HEK293 (cell line): Measurements from ENCODE around the gene MIF.

Experiments
- CTCF ChIA-PET: fragments of 350-600 bp; formaldehyde crosslinking; extraction: SDS; loops from one replicate; lab custom pipeline; 2021; ENCODE audit warnings: antibody characterized with exemption; lab: Yijun Ruan, JAX
- POLR2A ChIA-PET: fragments of 300-600 bp; formaldehyde crosslinking; extraction: SDS; loops from one replicate; lab custom pipeline; 2020; ENCODE audit warnings: antibody characterized with exemption, inconsistent platforms; lab: Yijun Ruan, JAX
- H3K27ac ChIP-seq: fragments of 200-500 bp; sonication (Bioruptor generic); 2 replicates; pipeline ENCODE4 v1.5.1; 2014; ENCODE audit warnings: low read depth, low read length, control low read depth, inconsistent platforms; ENCODE audit errors: extremely low read depth
- H3K36me3 ChIP-seq, 2 experiments: fragments of 200-500 bp in 1 of 2; sonication (Bioruptor generic) in 1 of 2; 1 replicate in 1 of 2; 2 replicates in 1 of 2; pipeline ENCODE4 v1.5.1; 2014 to 2017; ENCODE audit warnings: inconsistent platforms in 2 of 2, low read length in 2 of 2; ENCODE audit not compliant: control insufficient read depth in 2 of 2, insufficient read depth in 1 of 2
- H3K4me1 ChIP-seq: fragments of 200-500 bp; sonication (Bioruptor generic); 2 replicates; pipeline ENCODE4 v1.5.1; 2014; ENCODE audit warnings: mild to moderate bottlenecking, low read length, inconsistent platforms; ENCODE audit not compliant: control insufficient read depth, insufficient read depth
- H3K4me3 ChIP-seq: 2 replicates; pipeline ENCODE4 v1.5.1; 2011; ENCODE audit warnings: low read depth, mild to moderate bottlenecking, control low read depth, low read length, moderate library complexity
- H3K9me3 ChIP-seq: fragments of 200-500 bp; sonication (Bioruptor generic); 2 replicates; pipeline ENCODE4 v1.5.1; 2014; ENCODE audit warnings: low read depth, low read length, inconsistent platforms; ENCODE audit not compliant: control insufficient read depth, insufficient read depth
- GLI4 ChIP-seq: fragments of 450-650 bp; formaldehyde crosslinking; IDR thresholded peaks from 2 replicates; pipeline ENCODE4 v1.5.1; 2016; ENCODE audit warnings: missing biosample characterization, missing genetic modification characterization
- HIC1 ChIP-seq: fragments of 450-650 bp; formaldehyde crosslinking; IDR thresholded peaks from 2 replicates; pipeline ENCODE4 v1.5.1; 2016; ENCODE audit warnings: missing biosample characterization, missing genetic modification characterization
- HOXD13 ChIP-seq: sonication (generic); formaldehyde crosslinking; IDR thresholded peaks from 2 replicates; pipeline ENCODE4 v1.8.0; 2022; ENCODE audit warnings: missing genetic modification reagents, borderline replicate concordance
- KLF16 ChIP-seq: fragments of 450-650 bp; formaldehyde crosslinking; IDR thresholded peaks from 2 replicates; pipeline ENCODE4 v1.5.1; 2017; ENCODE audit warnings: missing biosample characterization, missing genetic modification characterization
- KLF7 ChIP-seq: fragments of 450-650 bp; formaldehyde crosslinking; IDR thresholded peaks from 2 replicates; pipeline ENCODE4 v1.5.1; 2016; ENCODE audit warnings: missing biosample characterization, missing genetic modification characterization, borderline replicate concordance
- MYNN ChIP-seq: fragments of 450-650 bp; formaldehyde crosslinking; IDR thresholded peaks from 2 replicates; pipeline ENCODE4 v1.5.1; 2016; ENCODE audit warnings: missing biosample characterization, missing genetic modification characterization, borderline replicate concordance
- OSR2 ChIP-seq: fragments of 450-650 bp; formaldehyde crosslinking; IDR thresholded peaks from 2 replicates; pipeline ENCODE4 v1.5.1; 2016; ENCODE audit warnings: missing biosample characterization, missing genetic modification characterization
- PATZ1 ChIP-seq: fragments of 450-650 bp; formaldehyde crosslinking; IDR thresholded peaks from 2 replicates; pipeline ENCODE4 v1.5.1; 2016; ENCODE audit warnings: missing biosample characterization, missing genetic modification characterization
- ZBTB1 ChIP-seq: fragments of 450-650 bp; formaldehyde crosslinking; IDR thresholded peaks from 2 replicates; pipeline ENCODE4 v1.5.1; 2016; ENCODE audit warnings: missing biosample characterization, missing genetic modification characterization
- ZBTB44 ChIP-seq: fragments of 450-650 bp; IDR thresholded peaks from 2 replicates; pipeline ENCODE4 v1.5.1; 2018; ENCODE audit warnings: missing biosample characterization, mild to moderate bottlenecking, missing genetic modification characterization
- ZFP3 ChIP-seq: fragments of 450-650 bp; formaldehyde crosslinking; IDR thresholded peaks from 2 replicates; pipeline ENCODE4 v1.5.1; 2016; ENCODE audit warnings: low read depth, missing biosample characterization, missing genetic modification characterization
- ZIC2 ChIP-seq: fragments of 450-650 bp; formaldehyde crosslinking; IDR thresholded peaks from 2 replicates; pipeline ENCODE4 v1.5.1; 2016; ENCODE audit warnings: missing biosample characterization, missing genetic modification characterization
- ZNF26 ChIP-seq: fragments of 450-650 bp; formaldehyde crosslinking; IDR thresholded peaks from 2 replicates; pipeline ENCODE4 v1.5.1; 2016; ENCODE audit warnings: missing biosample characterization, missing genetic modification characterization
- ZNF274 ChIP-seq, 2 experiments: fragments of 200-500 bp in 1 of 2; fragments of 450-650 bp in 1 of 2; sonication (Bioruptor generic) in 1 of 2; formaldehyde crosslinking in 1 of 2; IDR thresholded peaks; 2 replicates each; pipeline versions ENCODE4 v1.5.1 to v1.6.1; 2014 to 2016; ENCODE audit warnings: borderline replicate concordance in 1 of 2, inconsistent platforms in 1 of 2, low read length in 1 of 2, missing biosample characterization in 1 of 2, missing genetic modification characterization in 1 of 2
- ZNF37A ChIP-seq: fragments of 450-650 bp; IDR thresholded peaks from 2 replicates; pipeline ENCODE4 v1.5.1; 2018; ENCODE audit warnings: missing biosample characterization, missing genetic modification characterization
- ZNF514 ChIP-seq: fragments of 450-650 bp; formaldehyde crosslinking; IDR thresholded peaks from 2 replicates; pipeline ENCODE4 v1.5.1; 2016; ENCODE audit warnings: missing biosample characterization, missing genetic modification characterization
- ZNF571 ChIP-seq: fragments of 450-650 bp; formaldehyde crosslinking; IDR thresholded peaks from 2 replicates; pipeline ENCODE4 v1.5.0; 2017; ENCODE audit warnings: missing biosample characterization, missing genetic modification characterization
- ZNF610 ChIP-seq: fragments of 450-650 bp; formaldehyde crosslinking; IDR thresholded peaks from 2 replicates; pipeline ENCODE4 v1.5.1; 2016; ENCODE audit warnings: missing biosample characterization, missing genetic modification characterization, borderline replicate concordance
- ZNF626 ChIP-seq: fragments of 450-650 bp; sonication (Bioruptor Pico); formaldehyde crosslinking; IDR thresholded peaks from 2 replicates; pipeline ENCODE4 v1.5.1; 2018; ENCODE audit warnings: missing biosample characterization, missing genetic modification characterization, inconsistent platforms
- ZNF677 ChIP-seq: fragments of 450-650 bp; IDR thresholded peaks from 2 replicates; pipeline ENCODE4 v1.5.0; 2018; ENCODE audit warnings: missing biosample characterization, mild to moderate bottlenecking, missing genetic modification characterization, moderate library complexity
- ZNF785 ChIP-seq: fragments of 450-650 bp; formaldehyde crosslinking; IDR thresholded peaks from 2 replicates; pipeline ENCODE4 v1.5.1; 2016; ENCODE audit warnings: missing biosample characterization, missing genetic modification characterization
- ZSCAN4 ChIP-seq: fragments of 450-650 bp; formaldehyde crosslinking; IDR thresholded peaks from 2 replicates; pipeline ENCODE4 v1.5.1; 2017; ENCODE audit warnings: missing biosample characterization, missing genetic modification characterization

MIF gene

GRCh38 chr22:23910496-23911190, 16.5 kb downstream of the MIF start:
- no peak overlapping the region for H3K27ac ChIP-seq
- ChIA-PET POLR2A (interaction anchor here (3.7 to 3.9 kb wide), 2 partner anchors 11 to 16 kb away, joined by 20 to 22 read pairs; partner anchors contain the start of gene MIF), CTCF (interaction anchor here (0.7 to 1.6 kb wide), 3 partner anchors 14 to 256 kb away, joined by 3 to 6 read pairs (median 5); no protein-coding TSS in a partner anchor)
- TF ChIP-seq PATZ1 (tag by site-specific recombination) = no peak
- TF ChIP-seq HOXD13 = no peak
- no peak for TF ChIP-seq ZBTB44 (tag by site-specific recombination)
- no peak for TF ChIP-seq ZNF785
- TF ChIP-seq GLI4 (tag by site-specific recombination) = no peak
- no peak for TF ChIP-seq OSR2 (tag by site-specific recombination)
- no peak for TF ChIP-seq KLF7 (tag by site-specific recombination)
- TF ChIP-seq HIC1 = no peak
- TF ChIP-seq MYNN (tag by site-specific recombination) = no peak
- TF ChIP-seq ZNF677 (tag by site-specific recombination) = no peak
- no peak for TF ChIP-seq ZSCAN4
- no peak overlapping the region for H3K4me3 ChIP-seq
- peaks cover 4% of the 10 kb centered on the region; the same call in 1 of the 2 replicates for H3K4me1 ChIP-seq
- H3K9me3 ChIP-seq = no peaks in the 10 kb centered on the region
- H3K36me3 ChIP-seq = no peaks in the 10 kb centered on the region

GRCh38 chr22:23911318-23911980, 17.3 kb downstream of the MIF start:
- Histone ChIP-seq H3K36me3 (no peaks in the 10 kb centered on the region), H3K4me1 (peaks cover 4% of the 10 kb centered on the region; the same call in 1 of the 2 replicates), H3K27ac (no peak overlapping the region), H3K4me3 (no peak overlapping the region), H3K9me3 (no peaks in the 10 kb centered on the region)
- ChIA-PET CTCF (interaction anchor here (1.0 kb wide), 1 partner anchor 17 kb away, joined by 6 read pairs; the partner anchor contains the start of gene MIF), POLR2A (interaction anchor here (1.1 to 3.9 kb wide), 4 partner anchors 12 to 17 kb away, joined by 3 to 71 read pairs (median 21); partner anchors contain the start of gene MIF)
- TF ChIP-seq ZNF626 (tag by site-specific recombination) (no peak), ZNF26 (no peak), MYNN (tag by site-specific recombination) (no peak), ZFP3 (tag by site-specific recombination) (no peak), ZNF610 (tag by site-specific recombination) (no peak), ZNF571 (tag by site-specific recombination) (no peak), ZBTB1 (tag by site-specific recombination) (no peak), ZNF37A (tag by site-specific recombination) (no peak), ZIC2 (tag by site-specific recombination) (no peak), ZNF274 (IDR thresholded peaks at IDR 0.05; ENCODE audit: low read length) (no peak), ZNF274 (tag by site-specific recombination; IDR thresholded peaks at IDR 0.05; ENCODE audit: borderline replicate concordance) (no peak), ZNF514 (tag by site-specific recombination) (no peak), KLF16 (no peak)
